Neural cell (in vitro differentiated cells): ENCODE results near the gene CCL26. TPM values are rescaled to one million over a fixed set of nuclear protein-coding genes. Genes with fewer than 3 reads are reported as not detected.

Experiments
- H2AFZ ChIP-seq: fragments of 200-600, 300-800 bp; sonication (generic), shearing (Covaris generic); 2 replicates; pipeline ENCODE4 v1.6.0; 2014; ENCODE audit warnings: low read depth, mild to moderate bottlenecking, antibody characterized with exemption, low read length, moderate library complexity
- H3F3A ChIP-seq: fragments of 200-600 bp; shearing (Covaris generic); 2 replicates; pipeline ENCODE4 v1.6.1; 2016; ENCODE audit warnings: mild to moderate bottlenecking, moderate library complexity, mixed read lengths, antibody characterized with exemption, low read length; ENCODE audit not compliant: insufficient read depth, poor library complexity, severe bottlenecking
- H3K27ac ChIP-seq: fragments of 200-600, 300-800 bp; sonication (generic), shearing (Covaris generic); 2 replicates; pipeline ENCODE4 v1.5.1; 2014; ENCODE audit warnings: mild to moderate bottlenecking, low read length, moderate library complexity
- H3K27me3 ChIP-seq: fragments of 300-800, 200-600 bp; sonication (generic), shearing (Covaris generic); 2 replicates; pipeline ENCODE4 v1.6.0; 2014; ENCODE audit warnings: mild to moderate bottlenecking, low read depth, low read length, moderate library complexity; ENCODE audit not compliant: insufficient read depth
- H3K36me3 ChIP-seq: fragments of 300-800, 200-600 bp; sonication (generic), shearing (Covaris generic); 2 replicates; pipeline ENCODE4 v1.5.1; 2014; ENCODE audit warnings: mild to moderate bottlenecking, antibody characterized with exemption, low read length, moderate library complexity; ENCODE audit not compliant: insufficient read depth
- H3K4me2 ChIP-seq: fragments of 300-800, 200-600 bp; sonication (generic), shearing (Covaris generic); 2 replicates; pipeline ENCODE4 v1.6.0; 2014; ENCODE audit warnings: mild to moderate bottlenecking, low read length
- H3K4me3 ChIP-seq: fragments of 300-800, 200-600 bp; sonication (generic), shearing (Covaris generic); 2 replicates; pipeline ENCODE4 v1.5.1; 2014; ENCODE audit warnings: mild to moderate bottlenecking, low read length, moderate library complexity
- H3K79me2 ChIP-seq: fragments of 200-600 bp; shearing (Covaris generic); replicated peaks from 2 replicates; pipeline ENCODE4 v1.6.0; 2014; ENCODE audit warnings: mild to moderate bottlenecking, low read length, moderate library complexity; ENCODE audit not compliant: insufficient read depth
- H3K9ac ChIP-seq: fragments of 300-800, 200-600 bp; sonication (generic), shearing (Covaris generic); 2 replicates; pipeline ENCODE4 v1.6.1; 2016; ENCODE audit warnings: mild to moderate bottlenecking, low read length, mixed read lengths
- H3K9me2 ChIP-seq: fragments of 200-600 bp; shearing (Covaris generic); 2 replicates; pipeline ENCODE4 v1.6.1; 2016; ENCODE audit warnings: mild to moderate bottlenecking, low read length, mixed read lengths; ENCODE audit not compliant: insufficient read depth
- H3K9me3 ChIP-seq: fragments of 200-600, 300-800 bp; sonication (generic), shearing (Covaris generic); 2 replicates; pipeline ENCODE4 v1.6.1; 2016; ENCODE audit warnings: mild to moderate bottlenecking, mixed run types, low read length, moderate library complexity, mixed read lengths
- H4K20me1 ChIP-seq: fragments of 200-600 bp; shearing (Covaris generic); 2 replicates; pipeline ENCODE4 v1.6.1; 2016; ENCODE audit warnings: mild to moderate bottlenecking, mixed run types; ENCODE audit not compliant: insufficient read depth
- EP300 ChIP-seq: fragments of 450-650 bp; conservative IDR thresholded peaks from 2 replicates; pipeline ENCODE4 v1.6.1; 2014; ENCODE audit warnings: antibody characterized with exemption, mild to moderate bottlenecking, moderate library complexity; ENCODE audit not compliant: poor library complexity, severe bottlenecking
- EZH2 ChIP-seq: fragments of 200-600, 300-800 bp; shearing (Covaris generic), sonication (generic); IDR thresholded peaks from 2 replicates; pipeline ENCODE4 v1.6.1; 2014; ENCODE audit warnings: antibody characterized with exemption, low read length, borderline replicate concordance, mild to moderate bottlenecking; ENCODE audit not compliant: insufficient read depth, poor library complexity, severe bottlenecking
- MXI1 ChIP-seq: fragments of 450-650 bp; conservative IDR thresholded peaks from 2 replicates; pipeline ENCODE4 v1.6.1; 2014; ENCODE audit warnings: antibody characterized with exemption, mild to moderate bottlenecking; ENCODE audit not compliant: poor library complexity, severe bottlenecking
- POLR2AphosphoS5 ChIP-seq: IDR thresholded peaks from 2 replicates; pipeline ENCODE4 v1.6.1; 2012
- RAD21 ChIP-seq: fragments of 450-650 bp; conservative IDR thresholded peaks from 2 replicates; pipeline ENCODE4 v1.6.1; 2014; ENCODE audit warnings: antibody characterized with exemption, mild to moderate bottlenecking, moderate library complexity
- SMC3 ChIP-seq: fragments of 450-650 bp; conservative IDR thresholded peaks from 2 replicates; pipeline ENCODE4 v1.6.1; 2014; ENCODE audit warnings: antibody characterized with exemption, mild to moderate bottlenecking, moderate library complexity; ENCODE audit not compliant: poor library complexity
- TAF1 ChIP-seq: IDR thresholded peaks from 2 replicates; pipeline ENCODE4 v1.6.1; 2012; ENCODE audit warnings: low read depth
- polyA plus RNA-seq: library from polyadenylated mRNA; depleted of rRNA; stranded (reverse); fragments of >200 nt; gene quantifications from 2 replicates; pipeline ENCODE4 v1.2.3, GENCODE V29; 2014
- TF ChIP-seq, protein P1 (sequence below): fragments of 450-650 bp; IDR thresholded peaks from 2 replicates; pipeline ENCODE4 v1.5.1; 2014; ENCODE audit warnings: antibody characterized with exemption, mild to moderate bottlenecking, moderate library complexity; ENCODE audit not compliant: poor library complexity, severe bottlenecking
- TF ChIP-seq, protein P2 (sequence below): IDR thresholded peaks from 2 replicates; pipeline ENCODE4 v1.6.1; 2012; ENCODE audit warnings: borderline replicate concordance

Gene CCL26
- polyA plus RNA-seq, 1 donor from 2014 or later = not detected

DNA sequence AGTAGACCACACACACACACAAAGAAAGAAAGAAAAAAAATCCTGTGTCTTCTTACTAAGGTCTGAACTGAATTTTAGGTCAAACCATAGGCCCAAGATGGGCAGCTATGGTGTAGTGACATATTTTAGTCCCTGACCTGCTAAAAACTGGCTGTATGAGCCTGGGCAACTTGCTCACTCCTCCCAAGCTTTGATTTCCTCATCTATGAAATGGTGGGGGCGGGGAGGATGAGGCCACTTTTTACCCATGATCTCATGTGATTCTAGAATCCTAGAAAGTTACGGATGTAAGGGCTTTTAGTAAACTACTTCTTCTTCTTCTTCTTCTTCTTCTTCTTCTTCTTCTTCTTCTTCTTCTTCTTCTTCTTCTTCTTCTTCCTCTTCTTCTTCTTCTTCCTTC, 47.7 kb upstream of the CCL26 start:
- Histone ChIP-seq H3K4me2 (no peak overlapping the region), H3K27ac (no peak overlapping the region), H3K79me2 (no peaks in the 10 kb centered on the region), H3K9me2 (no peaks in the 10 kb centered on the region), H3K4me3 (no peak overlapping the region), H3K9me3 (no peaks in the 10 kb centered on the region), H4K20me1 (no peaks in the 10 kb centered on the region), H3K9ac (no peak overlapping the region), H3K27me3 (no peaks in the 10 kb centered on the region), H2AFZ (no peak overlapping the region), H3K36me3 (no peaks in the 10 kb centered on the region), H3F3A (no peaks in the 10 kb centered on the region)
- no peak for TF ChIP-seq RAD21
- no peak for TF ChIP-seq SMC3
- TF ChIP-seq EP300 = no peak
- no peak for TF ChIP-seq MXI1
- TF ChIP-seq POLR2AphosphoS5 = no peak
- no peak for TF ChIP-seq EZH2
- no peak for TF ChIP-seq TAF1
- TF ChIP-seq, protein P1, sequence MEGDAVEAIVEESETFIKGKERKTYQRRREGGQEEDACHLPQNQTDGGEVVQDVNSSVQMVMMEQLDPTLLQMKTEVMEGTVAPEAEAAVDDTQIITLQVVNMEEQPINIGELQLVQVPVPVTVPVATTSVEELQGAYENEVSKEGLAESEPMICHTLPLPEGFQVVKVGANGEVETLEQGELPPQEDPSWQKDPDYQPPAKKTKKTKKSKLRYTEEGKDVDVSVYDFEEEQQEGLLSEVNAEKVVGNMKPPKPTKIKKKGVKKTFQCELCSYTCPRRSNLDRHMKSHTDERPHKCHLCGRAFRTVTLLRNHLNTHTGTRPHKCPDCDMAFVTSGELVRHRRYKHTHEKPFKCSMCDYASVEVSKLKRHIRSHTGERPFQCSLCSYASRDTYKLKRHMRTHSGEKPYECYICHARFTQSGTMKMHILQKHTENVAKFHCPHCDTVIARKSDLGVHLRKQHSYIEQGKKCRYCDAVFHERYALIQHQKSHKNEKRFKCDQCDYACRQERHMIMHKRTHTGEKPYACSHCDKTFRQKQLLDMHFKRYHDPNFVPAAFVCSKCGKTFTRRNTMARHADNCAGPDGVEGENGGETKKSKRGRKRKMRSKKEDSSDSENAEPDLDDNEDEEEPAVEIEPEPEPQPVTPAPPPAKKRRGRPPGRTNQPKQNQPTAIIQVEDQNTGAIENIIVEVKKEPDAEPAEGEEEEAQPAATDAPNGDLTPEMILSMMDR = no peak
- TF ChIP-seq, protein P2, sequence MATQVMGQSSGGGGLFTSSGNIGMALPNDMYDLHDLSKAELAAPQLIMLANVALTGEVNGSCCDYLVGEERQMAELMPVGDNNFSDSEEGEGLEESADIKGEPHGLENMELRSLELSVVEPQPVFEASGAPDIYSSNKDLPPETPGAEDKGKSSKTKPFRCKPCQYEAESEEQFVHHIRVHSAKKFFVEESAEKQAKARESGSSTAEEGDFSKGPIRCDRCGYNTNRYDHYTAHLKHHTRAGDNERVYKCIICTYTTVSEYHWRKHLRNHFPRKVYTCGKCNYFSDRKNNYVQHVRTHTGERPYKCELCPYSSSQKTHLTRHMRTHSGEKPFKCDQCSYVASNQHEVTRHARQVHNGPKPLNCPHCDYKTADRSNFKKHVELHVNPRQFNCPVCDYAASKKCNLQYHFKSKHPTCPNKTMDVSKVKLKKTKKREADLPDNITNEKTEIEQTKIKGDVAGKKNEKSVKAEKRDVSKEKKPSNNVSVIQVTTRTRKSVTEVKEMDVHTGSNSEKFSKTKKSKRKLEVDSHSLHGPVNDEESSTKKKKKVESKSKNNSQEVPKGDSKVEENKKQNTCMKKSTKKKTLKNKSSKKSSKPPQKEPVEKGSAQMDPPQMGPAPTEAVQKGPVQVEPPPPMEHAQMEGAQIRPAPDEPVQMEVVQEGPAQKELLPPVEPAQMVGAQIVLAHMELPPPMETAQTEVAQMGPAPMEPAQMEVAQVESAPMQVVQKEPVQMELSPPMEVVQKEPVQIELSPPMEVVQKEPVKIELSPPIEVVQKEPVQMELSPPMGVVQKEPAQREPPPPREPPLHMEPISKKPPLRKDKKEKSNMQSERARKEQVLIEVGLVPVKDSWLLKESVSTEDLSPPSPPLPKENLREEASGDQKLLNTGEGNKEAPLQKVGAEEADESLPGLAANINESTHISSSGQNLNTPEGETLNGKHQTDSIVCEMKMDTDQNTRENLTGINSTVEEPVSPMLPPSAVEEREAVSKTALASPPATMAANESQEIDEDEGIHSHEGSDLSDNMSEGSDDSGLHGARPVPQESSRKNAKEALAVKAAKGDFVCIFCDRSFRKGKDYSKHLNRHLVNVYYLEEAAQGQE = no peak

DNA sequence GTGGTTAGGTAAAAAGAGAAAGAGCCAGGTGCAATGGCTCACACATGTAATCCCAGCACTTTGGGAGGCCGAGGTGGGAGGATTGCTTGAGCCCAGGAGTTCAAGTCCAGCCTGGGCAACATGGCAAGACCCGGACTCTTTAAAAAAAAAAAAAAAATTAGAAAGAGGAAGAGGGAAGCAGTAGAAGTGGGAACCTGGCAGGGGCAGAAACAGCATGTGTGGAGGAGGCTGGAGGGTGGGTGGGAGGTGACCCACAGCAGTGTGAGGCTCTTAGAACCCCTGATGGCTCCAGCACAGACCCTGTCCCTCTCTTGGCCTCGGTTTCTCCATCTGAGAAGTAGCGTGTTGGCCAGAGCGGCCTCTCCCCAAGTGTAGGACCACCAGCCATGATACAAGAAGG, 46.5 kb upstream of the CCL26 start:
- H3F3A ChIP-seq = no peaks in the 10 kb centered on the region

More for the DNA sequence above, 46.5 kb upstream of the CCL26 start:
- H3K36me3 ChIP-seq = no peaks in the 10 kb centered on the region
- H3K9ac ChIP-seq = no peak overlapping the region
- TF ChIP-seq TAF1 (no peak), MXI1 (no peak), SMC3 (no peak), EZH2 (no peak), RAD21 (no peak), POLR2AphosphoS5 (no peak), EP300 (no peak)
- TF ChIP-seq, protein P2 = no peak
- TF ChIP-seq, protein P1 = no peak
- no peaks in the 10 kb centered on the region for H4K20me1 ChIP-seq
- no peak overlapping the region for H3K4me3 ChIP-seq
- H2AFZ ChIP-seq = no peak overlapping the region
- no peaks in the 10 kb centered on the region for H3K79me2 ChIP-seq
- H3K9me2 ChIP-seq = no peaks in the 10 kb centered on the region
- no peak overlapping the region for H3K4me2 ChIP-seq
- H3K9me3 ChIP-seq = no peaks in the 10 kb centered on the region
- no peak overlapping the region for H3K27ac ChIP-seq
- H3K27me3 ChIP-seq = no peaks in the 10 kb centered on the region
